NCI-H526 treated with DMSO at 0.1 percent for 48 hours (cell line): ENCODE data around the gene FRAT1.

Source experiments
- DNase-seq: peaks from one replicate; lab custom pipeline; 2025; lab: John Stamatoyannopoulos, UW

FRAT1 gene

GRCh38 chr10:97307866-97308780 lies 10.9 kb upstream of the FRAT1 start:
- DNase-seq = no peak

GRCh38 chr10:97311111-97311626 lies 7.9 kb upstream of the FRAT1 start:
- no peak for DNase-seq

GRCh38 chr10:97312897-97313296 lies 6.2 kb upstream of the FRAT1 start:
- DNase-seq = no peak

- no peak for DNase-seq
Measured at GRCh38 chr10:97314671-97315070, 4.4 kb upstream of the FRAT1 start.

GRCh38 chr10:97319671-97320479 lies 804 bp downstream of the FRAT1 start:
- DNase-seq = no peak

- DNase-seq = no peak
Measured at GRCh38 chr10:97320480-97321031, 1.5 kb downstream of the FRAT1 start.

GRCh38 chr10:97321032-97321803 lies 2.1 kb downstream of the FRAT1 start:
- no peak for DNase-seq

GRCh38 chr10:97321804-97322190 lies 2.7 kb downstream of the FRAT1 start:
- DNase-seq = no peak

- no peak for DNase-seq
Measured at GRCh38 chr10:97323501-97323900, 4.4 kb downstream of the FRAT1 start.

GRCh38 chr10:97325754-97326153 lies 6.7 kb downstream of the FRAT1 start:
- DNase-seq = no peak

- DNase-seq = no peak
Measured at GRCh38 chr10:97327348-97328294, 8.6 kb downstream of the FRAT1 start.

- no peak for DNase-seq
Measured at GRCh38 chr10:97328646-97329453, 9.8 kb downstream of the FRAT1 start.

GRCh38 chr10:97329766-97330165 lies 10.7 kb downstream of the FRAT1 start:
- no peak for DNase-seq

GRCh38 chr10:97331153-97331703 lies 12.2 kb downstream of the FRAT1 start:
- DNase-seq = no peak

GRCh38 chr10:97332591-97333350 lies 13.7 kb downstream of the FRAT1 start:
- DNase-seq = no peak

GRCh38 chr10:97333351-97333600 lies 14.2 kb downstream of the FRAT1 start:
- no peak for DNase-seq

- DNase-seq = no peak
Measured at GRCh38 chr10:97333601-97334369, 14.7 kb downstream of the FRAT1 start.
